Activated CD8-positive, alpha-beta T cell treated with anti-CD3 and anti-CD28 coated beads, Interleukin-2, amount 10 ng/mL, durations not matched to agents 7 days and 5 days (primary cell): ENCODE measurements around the gene HCLS1. TPM values are rescaled to one million over a fixed set of nuclear protein-coding genes. Genes with fewer than 3 reads are reported as not detected.
"Not testable (repeated sequence)": the region's sequence is repeated elsewhere in the genome, so short reads cannot be mapped to it uniquely, and the experiment has no call there.

Experiments
- ATAC-seq: fragments of 150-1000 bp; cut with Tn5 transposase; one replicate; pipeline ENCODE4 v1.10.0; 2021; ENCODE audit warnings: moderate library complexity
- CTCF ChIA-PET: fragments of 350-600 bp; sonication (Branson Sonifier 250); formaldehyde crosslinking; loops from one replicate; lab custom pipeline; 2021; ENCODE audit warnings: antibody characterized with exemption; lab: Charles Lee
- POLR2A ChIA-PET: fragments of 350-600 bp; sonication (Branson Sonifier 250); formaldehyde crosslinking; loops from one replicate; lab custom pipeline; 2021; ENCODE audit warnings: antibody characterized with exemption; lab: Charles Lee
- DNase-seq: peaks from one replicate; pipeline ENCODE4 v3.0.0-alpha.2; 2020
- H3K27ac Mint-ChIP-seq: one replicate; pipeline ENCODE4 v1.8.0; 2021; ENCODE audit warnings: mild to moderate bottlenecking, mixed read lengths
- H3K27me3 Mint-ChIP-seq: one replicate; pipeline ENCODE4 v1.8.0; 2021; ENCODE audit warnings: low read depth, mixed read lengths
- H3K36me3 Mint-ChIP-seq: one replicate; pipeline ENCODE4 v1.8.0; 2021; ENCODE audit warnings: low read depth, mixed read lengths
- H3K4me1 Mint-ChIP-seq: one replicate; pipeline ENCODE4 v1.8.0; 2021; ENCODE audit warnings: low read depth, mixed read lengths
- H3K4me3 Mint-ChIP-seq: one replicate; pipeline ENCODE4 v1.8.0; 2021; ENCODE audit warnings: mild to moderate bottlenecking, mixed read lengths
- H3K9me3 Mint-ChIP-seq: one replicate; pipeline ENCODE4 v1.8.0; 2022; ENCODE audit warnings: mixed read lengths; ENCODE audit not compliant: insufficient read depth
- total RNA-seq, 2 experiments: library from RNA; stranded (reverse); gene quantifications; one replicate each; pipeline ENCODE4 v1.2.3, GENCODE V29; 2021

The HCLS1 gene
- total RNA-seq, 2 experiments from 2014 or later = 280 to 288 TPM

- H3K4me3 Mint-ChIP-seq, H3K27ac Mint-ChIP-seq, DNase-seq, H3K4me1 Mint-ChIP-seq, H3K27me3 Mint-ChIP-seq, ATAC-seq, H3K9me3 Mint-ChIP-seq, CTCF ChIA-PET, H3K36me3 Mint-ChIP-seq: not testable (repeated sequence)
- POLR2A ChIA-PET = interaction anchor here (1.4 kb wide), 1 partner anchor 15 kb away, joined by 3 read pairs; no protein-coding TSS in a partner anchor
Measured at GRCh38 chr3:121593806-121594205, 66.9 kb downstream of the HCLS1 start.

GRCh38 chr3:121592856-121593702 is 67.6 kb downstream of the HCLS1 start, which contains the start of gene FBXO40:
TSS of gene FBXO40 (plus strand) at chr3:121593379. CDS start at chr3:121620576, 27,197 bp downstream.
- Mint-ChIP-seq H3K27ac (no peak within 1 kb of the TSS), H3K36me3 (no peaks in the 10 kb centered on the region), H3K9me3 (no peaks in the 10 kb centered on the region), H3K4me3 (no peak within 1 kb of the TSS), H3K27me3 (peaks cover 8% of the 10 kb centered on the region), H3K4me1 (no peaks in the 10 kb centered on the region)
- CTCF ChIA-PET = no interaction called here
- DNase-seq (no peak), ATAC-seq (no peak)
- POLR2A ChIA-PET = interaction anchor here (1.4 kb wide), 1 partner anchor 15 kb away, joined by 3 read pairs; no protein-coding TSS in a partner anchor

GRCh38 chr3:121584418-121584817 is 76.3 kb downstream of the HCLS1 start:
- H3K27me3 Mint-ChIP-seq = peaks cover 17% of the 10 kb centered on the region
- DNase-seq = no peak
- CTCF ChIA-PET = no interaction called here
- no peak overlapping the region for H3K4me3 Mint-ChIP-seq
- no peaks in the 10 kb centered on the region for H3K9me3 Mint-ChIP-seq
- ATAC-seq = no peak
- POLR2A ChIA-PET = no interaction called here
- H3K27ac Mint-ChIP-seq = no peak overlapping the region
- H3K36me3 Mint-ChIP-seq = no peaks in the 10 kb centered on the region
- H3K4me1 Mint-ChIP-seq = no peaks in the 10 kb centered on the region

- CTCF ChIA-PET = no interaction called here
- Mint-ChIP-seq H3K4me1 (no peaks in the 10 kb centered on the region), H3K36me3 (no peaks in the 10 kb centered on the region), H3K27ac (no peak overlapping the region), H3K27me3 (peaks cover 17% of the 10 kb centered on the region), H3K9me3 (no peaks in the 10 kb centered on the region), H3K4me3 (no peak overlapping the region)
- no peak for DNase-seq
- ATAC-seq = no peak
- POLR2A ChIA-PET = no interaction called here
Measured at GRCh38 chr3:121581691-121582090, 79.0 kb downstream of the HCLS1 start.

Other genes with a start within 250 kb of the HCLS1 start
- 10 to 100 TPM; 35.5 to 35.6 TPM for gene POLQ, start 114.9 kb downstream of the HCLS1 start, total RNA-seq
- not detected for gene ARGFX, start 93.0 kb downstream of the HCLS1 start, total RNA-seq
- not detected for gene FBXO40, start 67.5 kb downstream of the HCLS1 start, total RNA-seq
- gene GOLGB1, start 88.8 kb upstream of the HCLS1 start, total RNA-seq = 10 to 100 TPM; 26.0 to 27.4 TPM
- gene IQCB1, start 174.2 kb upstream of the HCLS1 start, total RNA-seq = 10 to 100 TPM; 35.8 to 40.2 TPM
- gene EAF2, start 174.3 kb upstream of the HCLS1 start, total RNA-seq = 10 to 100 TPM; 12.8 to 13.1 TPM
- 1 to 10 TPM; 1.9 to 3.9 TPM for gene SLC15A2, start 233.5 kb upstream of the HCLS1 start, total RNA-seq